ENCODE results near the gene GFER.

The GFER gene

DNA sequence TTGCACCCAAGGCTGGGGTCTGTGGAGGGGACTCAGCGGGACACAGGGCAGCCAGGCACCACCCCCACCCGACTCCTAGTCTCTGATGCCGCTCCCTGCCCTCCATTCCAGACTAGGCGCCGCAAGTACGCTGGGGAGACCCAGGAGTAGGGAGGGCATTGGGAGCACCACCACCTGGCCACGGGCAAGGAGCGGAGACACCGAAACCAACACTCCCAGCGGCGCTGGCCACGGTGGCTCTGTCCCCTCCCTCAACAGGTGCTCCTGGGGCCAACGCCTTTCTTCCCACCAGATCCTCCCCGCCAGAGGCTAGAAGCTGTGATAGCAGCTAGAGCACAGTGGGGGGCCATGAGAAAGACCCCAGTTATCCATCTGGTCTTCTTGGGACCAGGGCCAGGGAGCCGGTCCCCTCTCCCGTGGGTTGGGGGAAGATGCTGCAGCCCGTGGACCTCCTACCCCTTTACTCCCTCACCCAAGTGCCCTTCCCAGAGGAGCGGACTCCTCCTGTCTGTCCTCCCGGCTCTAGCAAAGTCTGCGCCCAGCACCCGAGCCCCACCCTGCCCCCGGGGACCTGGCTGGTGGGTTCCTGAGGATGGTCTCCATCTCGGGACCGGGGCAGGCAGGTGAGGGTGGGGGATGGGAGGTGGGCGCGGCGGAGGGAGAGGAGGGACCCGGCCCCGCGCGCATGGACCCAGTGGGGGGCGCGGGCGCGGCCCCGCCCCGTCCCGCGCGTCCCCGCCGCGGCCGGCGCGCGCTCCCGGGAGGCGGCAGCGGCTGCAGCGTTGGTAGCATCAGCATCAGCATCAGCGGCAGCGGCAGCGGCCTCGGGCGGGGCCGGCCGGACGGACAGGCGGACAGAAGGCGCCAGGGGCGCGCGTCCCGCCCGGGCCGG is 5.5 kb downstream of the GFER start, which contains the start of gene SYNGR3:
TSS of gene SYNGR3 (plus strand) at position 762 of the 892 bp plus-strand sequence. CDS start 133 bp downstream, outside the sequence.
- H3K9ac ChIP-seq (ENCODE audit: low read length): no peak within 1 kb of the TSS

DNA sequence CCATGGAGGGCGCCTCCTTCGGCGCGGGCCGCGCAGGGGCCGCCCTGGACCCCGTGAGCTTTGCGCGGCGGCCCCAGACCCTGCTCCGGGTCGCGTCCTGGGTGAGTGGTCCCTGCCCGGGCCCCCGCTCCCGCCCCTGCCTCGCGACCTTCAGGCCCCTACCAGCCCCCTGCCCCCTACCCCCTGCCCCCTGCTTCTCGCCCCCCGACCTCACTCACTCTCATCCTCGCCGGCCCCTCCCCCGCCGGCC is 6.0 kb downstream of the GFER start:
- no peak for DNase-seq (ENCODE audit: low read depth)
- Histone ChIP-seq H3K27me3 (replicated peaks; ENCODE audit: control insufficient read depth, insufficient read depth, low read length) (peaks cover 18% of the 10 kb centered on the region), H3K9ac (ENCODE audit: low read length) (no peak overlapping the region), H3K36me3 (ENCODE audit: control insufficient read depth, insufficient read depth, low read length, severe bottlenecking) (peaks cover 11% of the 10 kb centered on the region), H3K9me3 (ENCODE audit: control insufficient read depth, low read length) (no peaks in the 10 kb centered on the region), H3K4me1 (ENCODE audit: control insufficient read depth, insufficient read depth, low read length) (peaks cover 15% of the 10 kb centered on the region), H3K4me3 (ENCODE audit: low read length) (no peak overlapping the region)

More for the DNA sequence above, 5.5 kb downstream of the GFER start, which contains the start of gene SYNGR3:
- Histone ChIP-seq H3K27me3 (replicated peaks; ENCODE audit: control insufficient read depth, insufficient read depth, low read length) (peaks cover 18% of the 10 kb centered on the region), H3K9me3 (ENCODE audit: control insufficient read depth, low read length) (no peaks in the 10 kb centered on the region), H3K4me1 (ENCODE audit: control insufficient read depth, insufficient read depth, low read length) (peaks cover 20% of the 10 kb centered on the region), H3K36me3 (ENCODE audit: control insufficient read depth, insufficient read depth, low read length, severe bottlenecking) (peaks cover 11% of the 10 kb centered on the region), H3K4me3 (ENCODE audit: low read length) (no peak within 1 kb of the TSS)
- DNase-seq (ENCODE audit: low read depth): peak; percentile 47

DNA sequence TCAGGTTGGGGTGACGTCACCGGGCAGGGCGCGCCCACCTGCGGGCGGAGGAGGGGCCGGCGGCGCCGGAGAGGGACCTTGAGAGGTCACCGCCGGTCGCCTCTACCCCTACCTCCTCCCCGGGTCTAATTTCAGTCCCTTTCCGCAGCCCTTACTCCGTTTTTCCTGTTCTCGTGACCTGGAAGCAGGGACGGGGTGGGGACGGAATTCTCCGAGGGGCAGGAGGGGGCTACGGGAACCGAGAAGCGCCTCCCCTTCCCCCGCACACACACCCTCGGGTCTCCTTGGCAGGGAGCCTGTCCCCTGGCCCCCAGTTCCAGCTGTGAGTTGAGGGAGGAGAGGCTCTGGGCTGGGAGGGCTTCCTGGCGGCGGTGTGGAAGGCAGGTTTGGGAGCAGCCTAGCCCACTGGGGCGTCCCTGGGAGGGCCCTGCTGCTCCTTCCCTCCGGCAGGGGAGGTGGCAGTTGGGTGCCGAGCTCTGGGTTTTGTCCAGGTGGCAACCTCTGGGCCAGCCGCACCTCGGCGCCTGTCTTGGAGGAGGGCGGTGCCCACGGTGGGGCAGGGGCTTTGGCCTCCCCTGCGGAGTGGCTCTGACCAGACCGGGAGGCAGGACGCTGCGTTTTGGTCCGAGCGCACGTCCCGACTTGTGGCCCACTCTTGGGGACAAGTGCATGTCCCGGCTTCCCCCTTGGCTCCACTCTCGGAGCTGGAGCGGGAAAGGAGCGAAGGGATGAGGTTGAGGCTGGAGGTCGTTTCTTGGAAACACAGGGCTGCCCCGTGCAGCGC is 6.5 kb downstream of the GFER start:
- Histone ChIP-seq H3K4me1 (ENCODE audit: control insufficient read depth, insufficient read depth, low read length) (peaks cover 10% of the 10 kb centered on the region), H3K9ac (ENCODE audit: low read length) (no peak overlapping the region), H3K36me3 (ENCODE audit: control insufficient read depth, insufficient read depth, low read length, severe bottlenecking) (peaks cover 16% of the 10 kb centered on the region), H3K27me3 (replicated peaks; ENCODE audit: control insufficient read depth, insufficient read depth, low read length) (peaks cover 18% of the 10 kb centered on the region), H3K4me3 (ENCODE audit: low read length) (no peak overlapping the region), H3K9me3 (ENCODE audit: control insufficient read depth, low read length) (no peaks in the 10 kb centered on the region)
- DNase-seq (ENCODE audit: low read depth): peak; percentile 29

DNA sequence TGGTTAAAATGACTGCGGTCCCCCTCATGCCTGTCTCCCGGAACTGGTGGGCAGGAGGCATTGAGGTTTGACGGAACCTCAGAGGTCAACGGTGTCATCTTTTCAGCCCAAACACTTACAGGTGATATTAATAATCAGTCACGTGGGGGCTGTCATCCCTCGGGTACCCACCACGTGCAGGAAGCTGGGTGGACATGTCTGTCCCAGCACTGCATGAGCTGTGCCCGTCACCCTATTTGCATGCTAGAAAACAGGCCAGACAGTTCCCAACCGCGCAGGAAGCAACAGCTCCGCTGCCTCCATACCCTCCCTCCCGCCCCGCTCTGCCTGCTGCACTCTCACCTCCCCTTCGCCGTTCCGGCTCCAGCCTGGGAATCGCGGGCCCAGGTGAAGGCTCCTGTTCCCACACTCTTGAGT is 7.2 kb downstream of the GFER start:
- Histone ChIP-seq H3K4me1 (ENCODE audit: control insufficient read depth, insufficient read depth, low read length) (peaks cover 10% of the 10 kb centered on the region), H3K36me3 (ENCODE audit: control insufficient read depth, insufficient read depth, low read length, severe bottlenecking) (peaks cover 12% of the 10 kb centered on the region), H3K9me3 (ENCODE audit: control insufficient read depth, low read length) (no peaks in the 10 kb centered on the region), H3K27me3 (replicated peaks; ENCODE audit: control insufficient read depth, insufficient read depth, low read length) (peaks cover 18% of the 10 kb centered on the region), H3K9ac (ENCODE audit: low read length) (no peak overlapping the region), H3K4me3 (ENCODE audit: low read length) (no peak overlapping the region)
- DNase-seq (ENCODE audit: low read depth): no peak

DNA sequence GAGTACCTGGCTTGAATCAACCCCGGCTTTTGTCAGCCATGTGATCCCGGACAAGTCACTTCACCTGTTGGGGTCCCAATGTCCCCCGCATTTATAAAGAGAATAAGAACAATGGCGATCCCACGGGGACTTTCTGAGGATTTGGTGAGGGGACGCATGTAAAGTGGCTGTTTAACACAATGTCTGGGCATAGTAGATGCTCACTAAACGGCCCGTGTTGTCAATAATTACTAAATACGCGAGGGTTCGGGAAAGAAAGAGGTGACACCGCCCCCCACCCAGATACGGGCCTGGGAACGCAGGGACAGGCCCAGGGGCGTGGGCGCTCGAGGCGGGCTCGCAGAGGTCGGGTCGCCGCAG is 7.6 kb downstream of the GFER start:
- Histone ChIP-seq H3K4me1 (ENCODE audit: control insufficient read depth, insufficient read depth, low read length) (peaks cover 11% of the 10 kb centered on the region), H3K27me3 (replicated peaks; ENCODE audit: control insufficient read depth, insufficient read depth, low read length) (peaks cover 18% of the 10 kb centered on the region), H3K9me3 (ENCODE audit: control insufficient read depth, low read length) (no peaks in the 10 kb centered on the region), H3K9ac (ENCODE audit: low read length) (peak overlapping the region; percentile 56), H3K36me3 (ENCODE audit: control insufficient read depth, insufficient read depth, low read length, severe bottlenecking) (peaks cover 8% of the 10 kb centered on the region), H3K4me3 (ENCODE audit: low read length) (peak overlapping the region; percentile 73)
- no peak for DNase-seq (ENCODE audit: low read depth)

DNA sequence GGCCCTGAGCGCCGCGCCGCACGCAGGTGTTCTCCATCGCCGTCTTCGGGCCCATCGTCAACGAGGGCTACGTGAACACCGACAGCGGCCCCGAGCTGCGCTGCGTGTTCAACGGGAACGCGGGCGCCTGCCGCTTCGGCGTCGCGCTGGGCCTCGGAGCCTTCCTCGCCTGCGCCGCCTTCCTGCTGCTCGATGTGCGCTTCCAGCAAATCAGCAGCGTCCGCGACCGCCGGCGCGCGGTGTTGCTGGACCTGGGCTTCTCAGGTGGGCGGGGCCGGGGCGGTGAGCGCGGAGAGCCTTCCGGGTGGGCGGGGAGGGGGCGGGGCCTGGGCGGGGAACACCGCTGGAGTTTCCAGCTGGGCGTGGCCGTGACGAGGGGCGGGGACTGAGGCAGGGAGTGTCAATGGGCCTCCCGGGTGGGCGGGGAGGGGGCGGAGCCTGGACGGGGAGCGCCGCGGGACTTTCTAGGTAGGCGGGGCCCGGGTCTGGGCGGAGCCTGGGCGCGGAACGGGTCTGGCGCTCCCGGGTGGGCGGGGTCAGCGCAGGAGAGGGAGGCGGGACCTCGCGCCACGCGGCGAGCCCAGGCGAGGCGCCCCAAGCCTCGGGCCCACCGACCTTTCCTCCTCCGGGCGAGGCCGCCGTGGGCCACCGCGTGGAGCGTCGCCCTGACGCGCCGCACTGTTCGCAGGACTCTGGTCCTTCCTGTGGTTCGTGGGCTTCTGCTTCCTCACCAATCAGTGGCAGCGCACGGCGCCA is 8.1 kb downstream of the GFER start:
- Histone ChIP-seq H3K4me3 (ENCODE audit: low read length) (peak overlapping the region; percentile 73), H3K9ac (ENCODE audit: low read length) (peak overlapping the region; percentile 56), H3K4me1 (ENCODE audit: control insufficient read depth, insufficient read depth, low read length) (peaks cover 17% of the 10 kb centered on the region), H3K9me3 (ENCODE audit: control insufficient read depth, low read length) (no peaks in the 10 kb centered on the region), H3K27me3 (replicated peaks; ENCODE audit: control insufficient read depth, insufficient read depth, low read length) (peaks cover 18% of the 10 kb centered on the region), H3K36me3 (ENCODE audit: control insufficient read depth, insufficient read depth, low read length, severe bottlenecking) (peaks cover 6% of the 10 kb centered on the region)
- peak; percentile 97 for DNase-seq (ENCODE audit: low read depth)

DNA sequence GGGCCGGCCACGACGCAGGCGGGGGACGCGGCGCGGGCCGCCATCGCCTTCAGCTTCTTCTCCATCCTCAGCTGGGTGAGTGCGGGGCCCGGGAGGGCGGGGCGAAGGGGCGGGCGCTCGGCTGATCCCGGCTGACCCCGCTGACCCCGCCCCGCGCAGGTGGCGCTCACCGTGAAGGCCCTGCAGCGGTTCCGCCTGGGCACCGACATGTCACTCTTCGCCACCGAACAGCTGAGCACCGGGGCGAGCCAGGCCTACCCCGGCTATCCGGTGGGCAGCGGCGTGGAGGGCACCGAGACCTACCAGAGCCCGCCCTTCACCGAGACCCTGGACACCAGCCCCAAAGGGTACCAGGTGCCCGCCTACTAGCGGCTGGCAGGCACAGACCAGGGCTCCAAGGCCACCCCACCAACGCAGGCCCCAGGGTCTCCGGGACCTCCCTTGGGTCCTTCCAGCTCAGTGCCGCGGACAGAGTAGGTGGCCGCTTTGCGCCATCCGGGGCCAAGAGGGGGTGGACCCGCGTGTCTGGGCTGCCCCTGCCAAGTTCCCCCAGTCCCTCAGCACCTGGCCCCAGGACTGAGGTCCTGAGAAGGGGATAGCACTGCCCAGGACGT is 8.8 kb downstream of the GFER start:
- peaks cover 24% of the 10 kb centered on the region for H3K4me1 ChIP-seq (ENCODE audit: control insufficient read depth, insufficient read depth, low read length)
- no peak for DNase-seq (ENCODE audit: low read depth)
- no peak overlapping the region for H3K9ac ChIP-seq (ENCODE audit: low read length)
- H3K9me3 ChIP-seq (ENCODE audit: control insufficient read depth, low read length): no peaks in the 10 kb centered on the region
- peaks cover 7% of the 10 kb centered on the region for H3K36me3 ChIP-seq (ENCODE audit: control insufficient read depth, insufficient read depth, low read length, severe bottlenecking)
- no peak overlapping the region for H3K4me3 ChIP-seq (ENCODE audit: low read length)
- H3K27me3 ChIP-seq (replicated peaks; ENCODE audit: control insufficient read depth, insufficient read depth, low read length): peaks cover 18% of the 10 kb centered on the region

DNA sequence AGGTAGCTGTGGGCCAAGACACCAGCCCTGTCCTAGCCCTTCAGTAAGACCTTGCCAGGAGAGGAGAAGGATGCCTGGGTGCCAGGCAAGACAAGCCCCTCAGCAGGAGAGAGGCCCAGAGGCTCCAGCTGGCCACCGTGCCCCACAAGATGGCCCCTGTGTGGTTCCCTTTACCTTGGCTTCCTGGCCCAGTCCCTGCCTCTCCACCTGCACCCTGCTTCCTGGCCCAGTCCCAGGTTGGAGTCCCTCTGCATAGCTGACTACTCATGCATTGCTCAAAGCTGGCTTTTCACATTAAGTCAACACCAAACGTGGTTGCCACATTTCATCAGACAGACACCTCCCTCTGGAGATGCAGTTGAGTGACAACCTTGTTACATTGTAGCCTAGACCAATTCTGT is 9.7 kb downstream of the GFER start:
- DNase-seq (ENCODE audit: low read depth): no peak
- no peak overlapping the region for H3K9ac ChIP-seq (ENCODE audit: low read length)
- no peaks in the 10 kb centered on the region for H3K9me3 ChIP-seq (ENCODE audit: control insufficient read depth, low read length)
- peaks cover 30% of the 10 kb centered on the region for H3K4me1 ChIP-seq (ENCODE audit: control insufficient read depth, insufficient read depth, low read length)
- H3K27me3 ChIP-seq (replicated peaks; ENCODE audit: control insufficient read depth, insufficient read depth, low read length): peaks cover 18% of the 10 kb centered on the region
- peaks cover 12% of the 10 kb centered on the region for H3K36me3 ChIP-seq (ENCODE audit: control insufficient read depth, insufficient read depth, low read length, severe bottlenecking)
- H3K4me3 ChIP-seq (ENCODE audit: low read length): no peak overlapping the region

DNA sequence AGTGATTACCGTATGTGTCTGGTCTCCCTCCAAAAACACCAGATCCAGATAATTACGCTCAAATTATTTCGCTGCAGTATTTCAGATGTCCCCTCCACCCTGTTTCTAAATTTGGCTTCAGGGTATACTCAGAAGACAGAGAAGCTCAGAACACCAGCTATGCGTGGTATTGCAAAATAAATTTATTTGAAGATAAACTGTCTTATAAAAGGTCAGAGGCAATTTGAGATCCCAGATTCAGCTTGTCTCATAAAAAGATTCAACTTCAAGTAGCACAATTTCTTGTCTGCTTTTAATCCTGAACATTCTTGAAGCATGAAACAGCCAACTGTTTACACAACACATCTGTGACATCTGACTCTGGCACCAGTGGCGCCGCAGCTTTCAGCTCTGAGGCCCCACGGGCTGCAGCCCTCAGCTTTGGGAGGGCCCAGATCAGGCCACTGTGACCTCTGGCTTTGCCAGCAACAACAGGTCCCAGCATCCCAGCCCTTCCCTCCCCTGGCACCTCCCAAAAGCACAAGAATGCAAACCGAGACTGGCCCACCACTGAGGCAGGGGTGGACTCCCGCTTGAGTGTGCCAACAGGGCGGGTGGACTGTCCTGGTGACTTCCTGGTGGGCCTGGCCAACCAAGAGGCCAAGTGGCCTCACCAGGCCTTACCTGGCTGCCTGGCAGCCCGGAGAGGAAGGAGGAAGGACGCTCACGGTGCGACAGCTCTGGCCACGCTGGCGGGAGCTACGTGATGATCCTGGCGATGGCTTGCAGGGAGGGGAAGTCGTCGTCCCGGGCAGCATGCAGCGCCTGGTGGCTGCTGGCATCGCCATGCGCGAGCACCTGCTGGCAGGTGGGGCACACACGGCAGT is 13.7 kb downstream of the GFER start:
- H3K36me3 ChIP-seq (ENCODE audit: control insufficient read depth, insufficient read depth, low read length, severe bottlenecking): peaks cover 49% of the 10 kb centered on the region

DNA sequence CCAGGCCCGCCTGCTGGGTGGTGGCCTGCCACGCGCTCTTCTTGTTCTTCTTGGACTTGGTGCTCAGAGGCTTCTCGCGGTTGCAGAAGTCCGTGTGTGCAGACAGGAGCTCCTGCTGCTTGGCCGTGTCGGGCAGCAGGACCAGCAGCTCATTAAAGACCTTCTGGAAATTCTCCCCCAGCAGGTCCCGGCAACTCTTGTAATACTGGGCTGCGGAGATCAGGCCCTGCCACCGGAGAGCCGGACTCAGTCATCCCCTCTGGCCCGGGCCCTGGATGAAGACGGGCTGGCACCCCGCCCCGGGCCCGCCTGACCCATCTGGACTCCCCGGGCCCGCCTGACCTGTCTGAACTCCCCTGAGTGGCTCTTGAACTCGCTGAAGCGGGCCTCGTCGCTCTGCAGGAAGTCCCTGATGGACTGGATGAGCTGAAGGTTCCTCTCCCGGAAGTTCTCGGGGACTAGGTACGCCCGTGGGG is 14.4 kb downstream of the GFER start:
- Histone ChIP-seq H3K4me1 (ENCODE audit: control insufficient read depth, insufficient read depth, low read length) (peaks cover 25% of the 10 kb centered on the region), H3K36me3 (ENCODE audit: control insufficient read depth, insufficient read depth, low read length, severe bottlenecking) (peaks cover 56% of the 10 kb centered on the region), H3K27me3 (replicated peaks; ENCODE audit: control insufficient read depth, insufficient read depth, low read length) (no peaks in the 10 kb centered on the region), H3K9ac (ENCODE audit: low read length) (peak overlapping the region; percentile 5), H3K9me3 (ENCODE audit: control insufficient read depth, low read length) (no peaks in the 10 kb centered on the region), H3K4me3 (ENCODE audit: low read length) (no peak overlapping the region)
- DNase-seq (ENCODE audit: low read depth): no peak

More for the DNA sequence above, 13.7 kb downstream of the GFER start:
- Histone ChIP-seq H3K9ac (ENCODE audit: low read length) (peak overlapping the region; percentile 47), H3K4me3 (ENCODE audit: low read length) (no peak overlapping the region), H3K27me3 (replicated peaks; ENCODE audit: control insufficient read depth, insufficient read depth, low read length) (no peaks in the 10 kb centered on the region), H3K4me1 (ENCODE audit: control insufficient read depth, insufficient read depth, low read length) (peaks cover 24% of the 10 kb centered on the region), H3K9me3 (ENCODE audit: control insufficient read depth, low read length) (no peaks in the 10 kb centered on the region)
- DNase-seq (ENCODE audit: low read depth): peak; percentile 27

Measured in adipocyte (in vitro differentiated cells).